K562 (cell line): Measurements from ENCODE around the gene YBX2.

Experiments used
- CTCF ChIP-seq, 3 experiments: IDR thresholded peaks in 2 of 3; conservative IDR thresholded peaks in 1 of 3; 2 replicates each; pipeline ENCODE4 v1.5.1; 2011 to 2012; ENCODE audit warnings: low read length in 3 of 3, mild to moderate bottlenecking in 3 of 3, control low read depth in 2 of 3, improper control_type of control experiment in 1 of 3, inconsistent platforms in 1 of 3, low read depth in 1 of 3, mixed read lengths in 1 of 3, moderate library complexity in 1 of 3; ENCODE audit not compliant: insufficient read depth in 2 of 3
- EGR1 ChIP-seq: fragments of 450-650 bp; conservative IDR thresholded peaks from 2 replicates; pipeline ENCODE4 v1.6.1; 2017; ENCODE audit warnings: mild to moderate bottlenecking
- HDAC6 ChIP-seq: IDR thresholded peaks from 2 replicates; pipeline ENCODE4 v1.6.1; 2012; ENCODE audit warnings: low read depth, mild to moderate bottlenecking, control low read depth, inconsistent platforms, low read length, moderate library complexity
- HNRNPK ChIP-seq: fragments of 200-400 bp; formaldehyde crosslinking; IDR thresholded peaks from one replicate; pipeline ENCODE4 v1.6.1; 2018; ENCODE audit warnings: mild to moderate bottlenecking, low read depth, low read length; ENCODE audit not compliant: poor library complexity, severe bottlenecking
- NFE2L1 ChIP-seq: fragments of 450-650 bp; IDR thresholded peaks from 2 replicates; pipeline ENCODE4 v1.6.1; 2016; ENCODE audit warnings: missing genetic modification characterization, low read depth, mild to moderate bottlenecking, missing compliant biosample characterization, moderate library complexity, borderline replicate concordance
- TCF7 ChIP-seq: sonication (generic); IDR thresholded peaks from 2 replicates; pipeline ENCODE4 v1.6.1; 2016; ENCODE audit warnings: antibody characterized with exemption, borderline replicate concordance
- ZFX ChIP-seq: sonication (generic); formaldehyde crosslinking; IDR thresholded peaks from 2 replicates; pipeline ENCODE4 v1.8.0; 2022; ENCODE audit warnings: mild to moderate bottlenecking, missing genetic modification reagents, moderate library complexity
- ZNF354B ChIP-seq: fragments of 250-450 bp; sonication (Bioruptor Pico); IDR thresholded peaks from 2 replicates; pipeline ENCODE4 v1.4.0; 2020
- TF ChIP-seq, protein P1 (sequence below): fragments of 250-450 bp; sonication (Bioruptor Pico); IDR thresholded peaks from 2 replicates; pipeline ENCODE4 v1.8.0; 2021; ENCODE audit warnings: moderate library complexity, mild to moderate bottlenecking, inconsistent platforms
- TF ChIP-seq, protein P2 (sequence below): fragments of 450-650 bp; IDR thresholded peaks from one replicate; pipeline ENCODE4 v1.6.1; 2018; ENCODE audit warnings: mild to moderate bottlenecking, moderate library complexity; ENCODE audit not compliant: partially characterized antibody

- TF ChIP-seq, protein P1, sequence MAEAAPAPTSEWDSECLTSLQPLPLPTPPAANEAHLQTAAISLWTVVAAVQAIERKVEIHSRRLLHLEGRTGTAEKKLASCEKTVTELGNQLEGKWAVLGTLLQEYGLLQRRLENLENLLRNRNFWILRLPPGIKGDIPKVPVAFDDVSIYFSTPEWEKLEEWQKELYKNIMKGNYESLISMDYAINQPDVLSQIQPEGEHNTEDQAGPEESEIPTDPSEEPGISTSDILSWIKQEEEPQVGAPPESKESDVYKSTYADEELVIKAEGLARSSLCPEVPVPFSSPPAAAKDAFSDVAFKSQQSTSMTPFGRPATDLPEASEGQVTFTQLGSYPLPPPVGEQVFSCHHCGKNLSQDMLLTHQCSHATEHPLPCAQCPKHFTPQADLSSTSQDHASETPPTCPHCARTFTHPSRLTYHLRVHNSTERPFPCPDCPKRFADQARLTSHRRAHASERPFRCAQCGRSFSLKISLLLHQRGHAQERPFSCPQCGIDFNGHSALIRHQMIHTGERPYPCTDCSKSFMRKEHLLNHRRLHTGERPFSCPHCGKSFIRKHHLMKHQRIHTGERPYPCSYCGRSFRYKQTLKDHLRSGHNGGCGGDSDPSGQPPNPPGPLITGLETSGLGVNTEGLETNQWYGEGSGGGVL, result no peak
- TF ChIP-seq CTCF (IDR thresholded peaks at IDR 0.05 in 2 of 3, conservative IDR thresholded peaks at IDR 0.05 in 1 of 3; ENCODE audit: insufficient read depth in 2 of 3, low read depth in 1 of 3, low read length in 3 of 3) (no peak), EGR1 (no peak), ZNF354B (CRISPR knock-in tag) (no peak), TCF7 (no peak), HDAC6 (no peak), HNRNPK (no peak), NFE2L1 (tag) (no peak), ZFX (no peak)
- TF ChIP-seq, protein P2, sequence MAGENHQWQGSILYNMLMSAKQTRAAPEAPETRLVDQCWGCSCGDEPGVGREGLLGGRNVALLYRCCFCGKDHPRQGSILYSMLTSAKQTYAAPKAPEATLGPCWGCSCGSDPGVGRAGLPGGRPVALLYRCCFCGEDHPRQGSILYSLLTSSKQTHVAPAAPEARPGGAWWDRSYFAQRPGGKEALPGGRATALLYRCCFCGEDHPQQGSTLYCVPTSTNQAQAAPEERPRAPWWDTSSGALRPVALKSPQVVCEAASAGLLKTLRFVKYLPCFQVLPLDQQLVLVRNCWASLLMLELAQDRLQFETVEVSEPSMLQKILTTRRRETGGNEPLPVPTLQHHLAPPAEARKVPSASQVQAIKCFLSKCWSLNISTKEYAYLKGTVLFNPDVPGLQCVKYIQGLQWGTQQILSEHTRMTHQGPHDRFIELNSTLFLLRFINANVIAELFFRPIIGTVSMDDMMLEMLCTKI, result no peak
Measured at GRCh38 chr17:7260651-7261378, 33.6 kb downstream of the YBX2 start.
